Hematopoietic multipotent progenitor cell treated with erythropoietin and hydrocortisone succinate and interleukin-3 and kit ligand, for 6 days (in vitro differentiated cells): Measurements from ENCODE around the gene OLA1.

ENCODE experiments used
- DNase-seq: peaks from one replicate; pipeline ENCODE4 v3.0.0-alpha.2; 2015

The OLA1 gene

GRCh38 chr2:174117951-174118930, 130.1 kb downstream of the OLA1 start:
- peak; percentile 11 for DNase-seq

GRCh38 chr2:174112073-174112472, 136.3 kb downstream of the OLA1 start:
- DNase-seq: peak; percentile 17

- no peak for DNase-seq
These were observed 139.8 kb downstream of the OLA1 start for GRCh38 chr2:174108579-174108978.

- DNase-seq: no peak
These were observed 141.6 kb downstream of the OLA1 start for GRCh38 chr2:174106736-174107135.

GRCh38 chr2:174094542-174094941, 153.8 kb downstream of the OLA1 start:
- no peak for DNase-seq

- no peak for DNase-seq
These were observed 157.9 kb downstream of the OLA1 start for GRCh38 chr2:174090476-174090875.

- DNase-seq: no peak
These were observed 159.4 kb downstream of the OLA1 start for GRCh38 chr2:174088706-174089460.

- DNase-seq: no peak
These were observed 161.6 kb downstream of the OLA1 start for GRCh38 chr2:174086708-174087107.

GRCh38 chr2:174085781-174086180, 162.6 kb downstream of the OLA1 start:
- no peak for DNase-seq

GRCh38 chr2:174083843-174084458, 164.4 kb downstream of the OLA1 start:
- DNase-seq: no peak

GRCh38 chr2:174080672-174081121, 167.6 kb downstream of the OLA1 start:
- DNase-seq: peak; percentile 54

GRCh38 chr2:174078275-174078674, 170.1 kb downstream of the OLA1 start:
- peak; percentile 40 for DNase-seq

GRCh38 chr2:174076975-174077374, 171.4 kb downstream of the OLA1 start:
- no peak for DNase-seq

GRCh38 chr2:174076040-174076439, 172.3 kb downstream of the OLA1 start:
- no peak for DNase-seq

- DNase-seq: peak; percentile 81
These were observed 173.5 kb downstream of the OLA1 start for GRCh38 chr2:174074831-174075230.

- DNase-seq: no peak
These were observed 175.5 kb downstream of the OLA1 start for GRCh38 chr2:174072857-174073256.

- peak; percentile 53 for DNase-seq
These were observed 176.3 kb downstream of the OLA1 start for GRCh38 chr2:174072069-174072468.

- no peak for DNase-seq
These were observed 177.0 kb downstream of the OLA1 start for GRCh38 chr2:174071321-174071720.

- no peak for DNase-seq
These were observed 178.1 kb downstream of the OLA1 start for GRCh38 chr2:174070281-174070680.

- DNase-seq: no peak
These were observed 180.5 kb downstream of the OLA1 start for GRCh38 chr2:174067815-174068214.

GRCh38 chr2:174066871-174067270, 181.5 kb downstream of the OLA1 start:
- DNase-seq: no peak

GRCh38 chr2:174063492-174064092, 184.7 kb downstream of the OLA1 start:
- no peak for DNase-seq

- DNase-seq: no peak
These were observed 185.4 kb downstream of the OLA1 start for GRCh38 chr2:174062934-174063333.
